Measurements from ENCODE around the gene SQOR.

SQOR gene

DNA sequence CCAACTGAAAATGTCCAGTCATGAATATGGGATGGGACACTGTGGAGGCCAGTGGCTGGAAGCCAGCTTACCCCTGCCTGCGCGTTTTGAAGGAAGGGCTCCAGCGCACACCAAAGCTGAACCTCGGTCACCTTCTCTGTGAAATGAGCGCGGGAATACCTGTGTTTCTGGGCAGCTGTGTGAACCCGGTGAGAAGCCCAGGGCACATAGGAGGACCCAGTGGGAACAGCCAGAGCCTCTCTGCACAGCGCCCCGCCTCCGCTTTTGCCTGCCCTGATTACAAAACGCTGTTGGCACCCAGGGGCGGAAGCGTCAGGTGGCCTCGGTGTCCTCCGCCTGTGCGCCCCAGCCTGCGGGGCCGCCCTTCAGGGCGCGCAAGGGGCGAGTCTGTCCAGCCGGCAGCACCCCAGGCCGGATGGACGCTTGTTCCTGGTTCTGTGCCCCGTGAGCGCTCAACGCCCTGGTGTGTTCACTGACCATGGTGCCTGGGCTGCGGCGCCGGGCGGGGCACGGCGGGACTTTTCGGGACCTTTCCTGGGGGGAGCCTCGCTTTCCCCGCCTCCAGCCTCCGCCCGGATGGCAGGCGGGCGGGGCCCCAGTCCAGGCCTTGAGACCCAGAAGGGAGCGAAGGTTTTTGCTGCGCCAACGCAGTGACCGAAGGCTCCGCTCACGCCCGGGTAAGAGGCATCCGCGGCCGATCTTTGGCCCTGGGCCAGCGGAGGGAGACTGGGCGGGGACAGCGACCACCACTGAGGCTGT, at the start of gene SQOR:
SQOR (plus strand) TSS at position 598 of the 759 bp plus-strand sequence. CDS start 23,895 bp downstream, outside the sequence.
- peak within 1 kb of the TSS; percentile 99 for H3K4me3 Mint-ChIP-seq
- peak; percentile 69 to 79 for DNase-seq
- H3K27ac Mint-ChIP-seq: peak within 1 kb of the TSS; percentile 42 to 85
- H3K9me3 Mint-ChIP-seq: peaks cover 6 to 8% of the 10 kb centered on the region in 2 donors
- peaks cover 55% of the 10 kb centered on the region for H3K4me1 Mint-ChIP-seq
- ATAC-seq: peak; percentile 80
- no peaks in the 10 kb centered on the region for H3K27me3 Mint-ChIP-seq

DNA sequence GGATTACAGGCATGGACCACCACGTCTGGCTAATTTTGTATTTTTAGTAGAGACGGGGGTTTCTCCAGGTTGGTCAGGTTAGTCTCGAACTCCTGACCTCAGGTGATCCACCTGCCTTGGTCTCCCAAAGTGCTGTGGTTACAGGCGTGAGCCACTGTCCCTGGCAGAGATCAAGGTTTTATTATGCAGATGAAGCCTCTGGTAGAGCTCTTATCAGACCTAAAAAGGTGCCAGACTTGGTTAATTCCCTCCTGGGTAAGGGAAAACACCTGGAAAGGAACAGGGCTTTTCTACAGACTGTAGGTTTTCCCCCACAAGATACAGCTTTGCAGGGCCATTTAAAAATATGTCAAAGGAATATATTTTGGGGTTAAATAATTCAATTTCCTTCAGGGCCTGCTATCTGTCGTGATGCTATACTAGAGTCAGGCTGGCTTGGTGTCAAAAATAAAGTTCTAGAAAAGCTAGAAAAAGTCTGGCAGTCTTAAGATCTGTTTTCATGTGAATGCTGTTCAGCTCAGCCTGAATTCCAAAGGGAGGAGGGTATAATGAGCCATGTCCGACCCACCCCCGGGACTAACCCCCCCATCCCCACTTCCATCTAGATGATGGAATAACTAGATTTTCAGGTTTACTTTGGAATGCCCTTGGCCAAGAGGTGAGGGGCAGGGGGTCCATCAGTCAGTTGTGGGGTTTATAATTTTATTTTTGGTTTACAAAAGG, 49.6 kb upstream of the SQOR start:
- H3K4me3 Mint-ChIP-seq: peak overlapping the region in 1 of 2 donors; percentile 93
- no peak overlapping the region for H3K27ac Mint-ChIP-seq
- H3K27me3 Mint-ChIP-seq: no peaks in the 10 kb centered on the region
- no peak for DNase-seq
- no peaks in the 10 kb centered on the region for H3K9me3 Mint-ChIP-seq
- peaks cover 44% of the 10 kb centered on the region for H3K4me1 Mint-ChIP-seq
- ATAC-seq: no peak

GRCh38 chr15:45586125-45586524, 48.7 kb upstream of the SQOR start:
- Mint-ChIP-seq H3K27ac (peak overlapping the region; percentile 99 to 100), H3K4me1 (peaks cover 44% of the 10 kb centered on the region), H3K9me3 (no peaks in the 10 kb centered on the region), H3K27me3 (no peaks in the 10 kb centered on the region), H3K4me3 (peak overlapping the region; percentile 93 to 96)
- ATAC-seq (no peak), DNase-seq (no peak)

GRCh38 chr15:45586601-45587094, 48.2 kb upstream of the SQOR start:
- peak overlapping the region; percentile 93 to 96 for H3K4me3 Mint-ChIP-seq
- peak; percentile 2 for ATAC-seq
- H3K9me3 Mint-ChIP-seq: no peaks in the 10 kb centered on the region
- H3K27ac Mint-ChIP-seq: peak overlapping the region; percentile 99 to 100
- DNase-seq: no peak
- no peaks in the 10 kb centered on the region for H3K27me3 Mint-ChIP-seq
- H3K4me1 Mint-ChIP-seq: peaks cover 44% of the 10 kb centered on the region

DNA sequence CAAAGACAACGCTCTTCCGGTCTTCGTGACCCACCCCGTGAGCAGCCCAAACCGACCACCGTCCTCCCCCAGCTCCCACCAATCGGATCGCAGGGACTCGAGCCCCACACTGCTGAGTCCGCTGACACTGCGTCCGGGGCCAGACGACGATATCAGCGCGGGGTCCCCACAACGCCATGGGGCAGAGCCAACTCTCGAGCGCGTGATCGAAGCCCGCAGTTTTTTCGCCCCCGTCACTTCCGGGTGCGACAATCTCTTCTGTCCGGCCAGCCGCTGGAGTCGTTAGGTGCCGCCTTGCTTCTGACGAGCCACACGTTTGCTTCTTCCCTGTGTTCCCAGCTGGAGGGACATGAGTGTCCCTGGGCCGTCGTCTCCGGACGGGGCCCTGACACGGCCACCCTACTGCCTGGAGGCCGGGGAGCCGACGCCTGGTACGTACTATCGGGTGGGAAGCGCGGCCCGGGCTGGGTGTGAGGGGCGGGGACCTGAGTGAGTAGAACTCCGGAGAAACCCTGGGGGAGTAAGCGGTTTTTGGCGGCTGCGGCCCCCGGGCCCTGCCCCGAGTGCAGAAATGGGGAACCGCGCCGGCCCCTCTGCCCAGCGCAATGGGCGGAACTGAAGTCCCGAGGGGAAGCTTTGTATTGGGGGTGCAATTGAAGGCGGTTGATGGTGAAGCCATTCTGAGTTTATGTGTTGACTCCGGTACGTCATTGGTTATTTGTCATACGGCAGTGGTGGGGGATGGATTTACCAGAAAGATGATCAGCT, 47.5 kb upstream of the SQOR start, which contains the start of gene BLOC1S6:
BLOC1S6 (plus strand) TSS at position 285 of the 768 bp plus-strand sequence; CDS start at position 350, 65 bp downstream.
- peak within 1 kb of the TSS; percentile 93 to 96 for H3K4me3 Mint-ChIP-seq
- peak within 1 kb of the TSS; percentile 99 to 100 for H3K27ac Mint-ChIP-seq
- ATAC-seq: peak; percentile 93
- H3K4me1 Mint-ChIP-seq: peaks cover 44% of the 10 kb centered on the region
- no peaks in the 10 kb centered on the region for H3K9me3 Mint-ChIP-seq
- H3K27me3 Mint-ChIP-seq: no peaks in the 10 kb centered on the region
- peak; percentile 90 to 91 for DNase-seq

- DNase-seq (no peak), ATAC-seq (no peak)
- Mint-ChIP-seq H3K27ac (peak overlapping the region; percentile 99 to 100), H3K27me3 (no peaks in the 10 kb centered on the region), H3K4me1 (peaks cover 44% of the 10 kb centered on the region), H3K9me3 (no peaks in the 10 kb centered on the region), H3K4me3 (peak overlapping the region; percentile 93 to 96)
Observed at GRCh38 chr15:45587863-45588170, 47.0 kb upstream of the SQOR start.

GRCh38 chr15:45588219-45588875, 46.5 kb upstream of the SQOR start:
- Mint-ChIP-seq H3K4me3 (peak overlapping the region; percentile 93 to 96), H3K9me3 (no peaks in the 10 kb centered on the region), H3K27me3 (no peaks in the 10 kb centered on the region), H3K4me1 (peaks cover 43% of the 10 kb centered on the region), H3K27ac (peak overlapping the region; percentile 99 to 100)
- ATAC-seq: no peak
- DNase-seq: no peak

DNA sequence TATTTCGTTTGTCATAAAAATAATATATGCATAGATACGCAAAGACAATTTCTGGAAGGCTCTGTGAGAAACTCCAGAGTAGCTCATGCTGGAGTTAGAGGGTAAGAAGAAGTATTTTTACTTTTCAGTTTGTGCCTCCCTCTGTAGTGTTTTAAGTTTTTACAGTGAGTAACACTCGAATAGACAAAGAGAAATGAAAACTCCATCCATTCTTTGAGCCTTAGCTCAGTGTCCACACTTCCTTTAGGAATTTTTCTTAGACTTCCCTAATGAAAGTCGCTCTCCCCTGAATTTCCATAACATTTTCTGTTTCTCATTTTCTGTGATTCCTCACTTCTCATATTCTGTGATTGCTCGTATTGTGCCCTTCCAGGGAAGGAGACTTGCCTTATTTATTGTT, 45.6 kb upstream of the SQOR start:
- no peak overlapping the region for H3K27ac Mint-ChIP-seq

GRCh38 chr15:45594319-45594718, 40.5 kb upstream of the SQOR start:
- H3K4me1 Mint-ChIP-seq: peaks cover 4% of the 10 kb centered on the region
- no peak for DNase-seq
- no peak for ATAC-seq
- no peak overlapping the region for H3K4me3 Mint-ChIP-seq
- H3K27me3 Mint-ChIP-seq: no peaks in the 10 kb centered on the region
- no peaks in the 10 kb centered on the region for H3K9me3 Mint-ChIP-seq
- H3K27ac Mint-ChIP-seq: peak overlapping the region in 1 of 2 donors; percentile 59

More for the DNA sequence above, 45.6 kb upstream of the SQOR start:
- no peak for ATAC-seq
- Mint-ChIP-seq H3K4me1 (peaks cover 34% of the 10 kb centered on the region), H3K4me3 (peak overlapping the region; percentile 93 to 96), H3K27me3 (no peaks in the 10 kb centered on the region), H3K9me3 (no peaks in the 10 kb centered on the region)
- DNase-seq: no peak

GRCh38 chr15:45594835-45595530, 39.8 kb upstream of the SQOR start:
- H3K27ac Mint-ChIP-seq: peak overlapping the region; percentile 40 to 59
- H3K4me1 Mint-ChIP-seq: no peaks in the 10 kb centered on the region
- DNase-seq: no peak

GRCh38 chr15:45603881-45604280, 30.9 kb upstream of the SQOR start:
- H3K27ac Mint-ChIP-seq: no peak overlapping the region
- H3K4me1 Mint-ChIP-seq: no peaks in the 10 kb centered on the region
- no peak for ATAC-seq
- DNase-seq: no peak
- H3K9me3 Mint-ChIP-seq: no peaks in the 10 kb centered on the region
- no peak overlapping the region for H3K4me3 Mint-ChIP-seq
- H3K27me3 Mint-ChIP-seq: no peaks in the 10 kb centered on the region

More at GRCh38 chr15:45594835-45595530, 39.8 kb upstream of the SQOR start:
- Mint-ChIP-seq H3K4me3 (no peak overlapping the region), H3K27me3 (no peaks in the 10 kb centered on the region), H3K9me3 (no peaks in the 10 kb centered on the region)
- no peak for ATAC-seq

- Mint-ChIP-seq H3K4me3 (no peak overlapping the region), H3K4me1 (no peaks in the 10 kb centered on the region), H3K27ac (no peak overlapping the region), H3K27me3 (no peaks in the 10 kb centered on the region), H3K9me3 (no peaks in the 10 kb centered on the region)
- no peak for ATAC-seq
- no peak for DNase-seq
Observed at GRCh38 chr15:45604326-45604725, 30.5 kb upstream of the SQOR start.

- no peak for DNase-seq
- Mint-ChIP-seq H3K27ac (peak overlapping the region; percentile 34 to 82), H3K4me1 (no peaks in the 10 kb centered on the region), H3K9me3 (no peaks in the 10 kb centered on the region), H3K27me3 (no peaks in the 10 kb centered on the region), H3K4me3 (no peak overlapping the region)
- no peak for ATAC-seq
Observed at GRCh38 chr15:45606413-45606812, 28.4 kb upstream of the SQOR start.

DNA sequence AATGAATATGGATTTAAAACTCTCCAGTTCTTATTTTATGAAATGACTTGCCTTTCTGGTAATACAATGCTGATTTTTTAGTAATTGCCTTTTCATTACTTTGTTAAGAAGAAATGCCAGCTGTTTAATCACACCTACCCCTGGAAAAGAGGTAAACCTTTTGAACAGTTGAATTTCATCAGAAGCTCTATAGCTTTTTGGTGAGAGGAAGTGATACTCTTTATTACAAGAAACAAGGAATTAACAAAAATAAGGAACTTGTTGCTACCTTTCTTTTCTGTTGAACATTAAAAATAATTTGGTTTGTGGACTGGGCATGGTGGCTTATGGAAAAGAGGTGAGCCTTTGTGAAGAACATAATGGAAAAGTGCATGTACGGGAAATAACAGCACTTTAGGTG, 28.0 kb upstream of the SQOR start:
- Mint-ChIP-seq H3K4me1 (no peaks in the 10 kb centered on the region), H3K9me3 (no peaks in the 10 kb centered on the region), H3K27ac (peak overlapping the region in 1 of 2 donors; percentile 60), H3K4me3 (no peak overlapping the region), H3K27me3 (no peaks in the 10 kb centered on the region)
- ATAC-seq (no peak), DNase-seq (no peak)

Measured in stimulated activated naive CD8-positive, alpha-beta T cell treated with anti-CD3 and anti-CD28 coated beads, Interleukin-15, amount 100 ng/mL, for 72 hours (primary cell).